Hepatocyte (in vitro differentiated cells): Measurements from ENCODE around the gene MEF2A.

Experiments used
- CTCF ChIP-seq: fragments of 200-600 bp; sonication (generic); IDR thresholded peaks from 2 replicates; pipeline ENCODE4 v1.5.1; 2016; ENCODE audit warnings: antibody characterized with exemption, mild to moderate bottlenecking; ENCODE audit not compliant: poor library complexity
- EZH2 ChIP-seq: fragments of 200-600 bp; sonication (generic); IDR thresholded peaks from 2 replicates; pipeline ENCODE4 v1.6.1; 2016; ENCODE audit warnings: antibody characterized with exemption, mild to moderate bottlenecking, borderline replicate concordance

- no peak for TF ChIP-seq CTCF
- TF ChIP-seq EZH2 = no peak
Observed at GRCh38 chr15:99620178-99620577, 54.4 kb downstream of the MEF2A start.
